ENCODE measurements around the gene ACTN2.

GRCh38 chr1:236706183-236706582 is 19.9 kb downstream of the ACTN2 start:
- TF ChIP-seq CTCF (IDR thresholded peaks at IDR 0.05) = no peak
- no peak for TF ChIP-seq REST (IDR thresholded peaks at IDR 0.05; ENCODE audit: insufficient read depth in 1 of 2, low read depth in 2 of 2, low read length in 1 of 2)
- no peak for TF ChIP-seq POLR2AphosphoS5 (IDR thresholded peaks at IDR 0.05; ENCODE audit: low read depth, low read length)
- TF ChIP-seq SIN3A (IDR thresholded peaks at IDR 0.05; ENCODE audit: borderline replicate concordance, insufficient read depth, low read depth, low read length) = no peak
- TF ChIP-seq TCF7L2 (IDR thresholded peaks at IDR 0.05; ENCODE audit: low read depth, low read length) = no peak
